HEK293 (cell line): Measurements from ENCODE around the gene SRPK3.

Experiments
- CTCF ChIA-PET: fragments of 350-600 bp; formaldehyde crosslinking; extraction: SDS; loops from one replicate; lab custom pipeline; 2021; ENCODE audit warnings: antibody characterized with exemption; lab: Yijun Ruan, JAX
- POLR2A ChIA-PET: fragments of 300-600 bp; formaldehyde crosslinking; extraction: SDS; loops from one replicate; lab custom pipeline; 2020; ENCODE audit warnings: antibody characterized with exemption, inconsistent platforms; lab: Yijun Ruan, JAX
- H3K27ac ChIP-seq: fragments of 200-500 bp; sonication (Bioruptor generic); 2 replicates; pipeline ENCODE4 v1.5.1; 2014; ENCODE audit warnings: low read depth, low read length, control low read depth, inconsistent platforms; ENCODE audit errors: extremely low read depth
- H3K36me3 ChIP-seq, 2 experiments: fragments of 200-500 bp in 1 of 2; sonication (Bioruptor generic) in 1 of 2; 1 replicate in 1 of 2; 2 replicates in 1 of 2; pipeline ENCODE4 v1.5.1; 2014 to 2017; ENCODE audit warnings: inconsistent platforms in 2 of 2, low read length in 2 of 2; ENCODE audit not compliant: control insufficient read depth in 2 of 2, insufficient read depth in 1 of 2
- H3K4me1 ChIP-seq: fragments of 200-500 bp; sonication (Bioruptor generic); 2 replicates; pipeline ENCODE4 v1.5.1; 2014; ENCODE audit warnings: mild to moderate bottlenecking, low read length, inconsistent platforms; ENCODE audit not compliant: control insufficient read depth, insufficient read depth
- H3K4me3 ChIP-seq: 2 replicates; pipeline ENCODE4 v1.5.1; 2011; ENCODE audit warnings: low read depth, mild to moderate bottlenecking, control low read depth, low read length, moderate library complexity
- H3K9me3 ChIP-seq: fragments of 200-500 bp; sonication (Bioruptor generic); 2 replicates; pipeline ENCODE4 v1.5.1; 2014; ENCODE audit warnings: low read depth, low read length, inconsistent platforms; ENCODE audit not compliant: control insufficient read depth, insufficient read depth
- EGR2 ChIP-seq: fragments of 450-650 bp; formaldehyde crosslinking; IDR thresholded peaks from 2 replicates; pipeline ENCODE4 v1.5.1; 2016; ENCODE audit warnings: low read depth, missing biosample characterization, missing genetic modification characterization
- GLI2 ChIP-seq: fragments of 450-650 bp; formaldehyde crosslinking; IDR thresholded peaks from 2 replicates; pipeline ENCODE4; 2017; ENCODE audit warnings: missing biosample characterization, missing genetic modification characterization, low read depth, borderline replicate concordance
- KLF10 ChIP-seq: fragments of 450-650 bp; IDR thresholded peaks from 2 replicates; pipeline ENCODE4 v1.5.1; 2018; ENCODE audit warnings: missing biosample characterization, mild to moderate bottlenecking, missing genetic modification characterization
- SCRT2 ChIP-seq: fragments of 450-650 bp; formaldehyde crosslinking; IDR thresholded peaks from 2 replicates; pipeline ENCODE4 v1.5.1; 2016; ENCODE audit warnings: missing biosample characterization, missing genetic modification characterization
- ZBTB11 ChIP-seq: fragments of 450-650 bp; formaldehyde crosslinking; conservative IDR thresholded peaks from 2 replicates; pipeline ENCODE4 v1.5.1; 2016; ENCODE audit warnings: low read depth, missing biosample characterization, missing genetic modification characterization
- ZEB2 ChIP-seq: fragments of 450-650 bp; formaldehyde crosslinking; IDR thresholded peaks from 2 replicates; pipeline ENCODE4 v1.5.1; 2016; ENCODE audit warnings: missing biosample characterization, missing genetic modification characterization
- ZNF114 ChIP-seq: fragments of 450-650 bp; formaldehyde crosslinking; IDR thresholded peaks from 2 replicates; pipeline ENCODE4 v1.5.0; 2017; ENCODE audit warnings: missing biosample characterization, missing genetic modification characterization
- ZNF138 ChIP-seq: fragments of 450-650 bp; formaldehyde crosslinking; IDR thresholded peaks from 2 replicates; pipeline ENCODE4 v1.5.1; 2016; ENCODE audit warnings: missing biosample characterization, missing genetic modification characterization, borderline replicate concordance
- ZNF202 ChIP-seq: fragments of 450-650 bp; formaldehyde crosslinking; IDR thresholded peaks from 2 replicates; pipeline ENCODE4 v1.5.1; 2016; ENCODE audit warnings: missing biosample characterization, missing genetic modification characterization, borderline replicate concordance
- ZNF341 ChIP-seq: fragments of 450-650 bp; formaldehyde crosslinking; IDR thresholded peaks from 2 replicates; pipeline ENCODE4; 2016; ENCODE audit warnings: low read depth, missing biosample characterization, missing genetic modification characterization
- ZNF394 ChIP-seq: fragments of 450-650 bp; formaldehyde crosslinking; IDR thresholded peaks from 2 replicates; pipeline ENCODE4 v1.5.1; 2016; ENCODE audit warnings: missing biosample characterization, missing genetic modification characterization, mild to moderate bottlenecking, moderate library complexity, borderline replicate concordance
- ZNF398 ChIP-seq: fragments of 450-650 bp; formaldehyde crosslinking; IDR thresholded peaks from 2 replicates; pipeline ENCODE4 v1.5.1; 2017; ENCODE audit warnings: missing biosample characterization, missing genetic modification characterization
- ZNF514 ChIP-seq: fragments of 450-650 bp; formaldehyde crosslinking; IDR thresholded peaks from 2 replicates; pipeline ENCODE4 v1.5.1; 2016; ENCODE audit warnings: missing biosample characterization, missing genetic modification characterization
- ZNF544 ChIP-seq: fragments of 450-650 bp; formaldehyde crosslinking; IDR thresholded peaks from 2 replicates; pipeline ENCODE4 v1.5.0; 2017; ENCODE audit warnings: missing biosample characterization, missing genetic modification characterization
- ZNF549 ChIP-seq: fragments of 450-650 bp; IDR thresholded peaks from 2 replicates; pipeline ENCODE4 v1.5.1; 2018; ENCODE audit warnings: missing biosample characterization, missing genetic modification characterization, mild to moderate bottlenecking, inconsistent platforms, moderate library complexity
- ZNF585B ChIP-seq: fragments of 450-650 bp; formaldehyde crosslinking; IDR thresholded peaks from 2 replicates; pipeline ENCODE4 v1.5.1; 2016; ENCODE audit warnings: missing biosample characterization, missing genetic modification characterization
- ZNF664 ChIP-seq: fragments of 450-650 bp; formaldehyde crosslinking; IDR thresholded peaks from 2 replicates; pipeline ENCODE4 v1.5.1; 2016; ENCODE audit warnings: missing biosample characterization, missing genetic modification characterization
- ZNF701 ChIP-seq: fragments of 450-650 bp; formaldehyde crosslinking; IDR thresholded peaks from 2 replicates; pipeline ENCODE4 v1.5.1; 2016; ENCODE audit warnings: missing biosample characterization, missing genetic modification characterization
- ZNF830 ChIP-seq: fragments of 450-650 bp; IDR thresholded peaks from 2 replicates; pipeline ENCODE4 v1.5.0; 2018; ENCODE audit warnings: missing biosample characterization, missing genetic modification characterization, low read depth, mild to moderate bottlenecking, moderate library complexity
- ZNF843 ChIP-seq: fragments of 450-650 bp; formaldehyde crosslinking; IDR thresholded peaks from 2 replicates; pipeline ENCODE4 v1.5.1; 2016; ENCODE audit warnings: missing biosample characterization, missing genetic modification characterization
- TF ChIP-seq, protein P1 (sequence below): fragments of 450-650 bp; formaldehyde crosslinking; IDR thresholded peaks from 2 replicates; pipeline ENCODE4 v1.5.1; 2016; ENCODE audit warnings: missing biosample characterization, missing genetic modification characterization
- TF ChIP-seq, protein P2 (sequence below): fragments of 450-650 bp; formaldehyde crosslinking; IDR thresholded peaks from 2 replicates; pipeline ENCODE4 v1.5.1; 2016; ENCODE audit warnings: missing biosample characterization, missing genetic modification characterization, borderline replicate concordance

The SRPK3 gene

GRCh38 chrX:153827903-153828302 is 47.1 kb downstream of the SRPK3 start:
- no peaks in the 10 kb centered on the region for H3K36me3 ChIP-seq
- H3K27ac ChIP-seq = no peak overlapping the region
- CTCF ChIA-PET = no interaction called here
- no peak for TF ChIP-seq KLF10 (tag by site-specific recombination)
- TF ChIP-seq, protein P1, sequence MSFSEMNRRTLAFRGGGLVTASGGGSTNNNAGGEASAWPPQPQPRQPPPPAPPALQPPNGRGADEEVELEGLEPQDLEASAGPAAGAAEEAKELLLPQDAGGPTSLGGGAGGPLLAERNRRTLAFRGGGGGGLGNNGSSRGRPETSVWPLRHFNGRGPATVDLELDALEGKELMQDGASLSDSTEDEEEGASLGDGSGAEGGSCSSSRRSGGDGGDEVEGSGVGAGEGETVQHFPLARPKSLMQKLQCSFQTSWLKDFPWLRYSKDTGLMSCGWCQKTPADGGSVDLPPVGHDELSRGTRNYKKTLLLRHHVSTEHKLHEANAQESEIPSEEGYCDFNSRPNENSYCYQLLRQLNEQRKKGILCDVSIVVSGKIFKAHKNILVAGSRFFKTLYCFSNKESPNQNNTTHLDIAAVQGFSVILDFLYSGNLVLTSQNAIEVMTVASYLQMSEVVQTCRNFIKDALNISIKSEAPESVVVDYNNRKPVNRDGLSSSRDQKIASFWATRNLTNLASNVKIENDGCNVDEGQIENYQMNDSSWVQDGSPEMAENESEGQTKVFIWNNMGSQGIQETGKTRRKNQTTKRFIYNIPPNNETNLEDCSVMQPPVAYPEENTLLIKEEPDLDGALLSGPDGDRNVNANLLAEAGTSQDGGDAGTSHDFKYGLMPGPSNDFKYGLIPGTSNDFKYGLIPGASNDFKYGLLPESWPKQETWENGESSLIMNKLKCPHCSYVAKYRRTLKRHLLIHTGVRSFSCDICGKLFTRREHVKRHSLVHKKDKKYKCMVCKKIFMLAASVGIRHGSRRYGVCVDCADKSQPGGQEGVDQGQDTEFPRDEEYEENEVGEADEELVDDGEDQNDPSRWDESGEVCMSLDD (tag by site-specific recombination) = 0 out of 2 replicates have a peak, but pooled peaks have one; percentile 25
- H3K9me3 ChIP-seq = no peaks in the 10 kb centered on the region
- no peak overlapping the region for H3K4me3 ChIP-seq
- POLR2A ChIA-PET = interaction anchor here (1.1 to 1.5 kb wide), 2 partner anchors 9 to 21 kb away, joined by 3 read pairs; no protein-coding TSS in a partner anchor
- H3K4me1 ChIP-seq = no peaks in the 10 kb centered on the region

DNA sequence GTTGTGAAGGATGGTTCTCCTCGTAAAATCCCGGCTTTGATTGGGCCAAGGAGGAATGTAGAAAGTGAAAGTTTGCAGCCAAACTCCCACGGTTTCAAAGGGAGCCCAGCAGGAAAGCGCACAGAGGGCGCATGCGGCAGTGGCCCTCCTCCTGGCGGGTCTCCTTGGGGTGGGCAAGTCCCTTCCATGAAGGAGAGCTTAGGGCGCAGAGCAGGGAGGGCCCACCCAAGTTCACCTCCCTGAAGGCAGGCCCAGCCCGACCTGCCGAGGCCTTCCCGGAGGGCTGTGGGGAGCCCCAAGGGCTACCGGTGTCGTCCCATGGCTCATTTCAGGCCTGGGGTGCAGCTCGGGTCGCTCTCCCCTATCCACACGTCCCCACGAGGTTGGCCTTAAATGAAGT is 47.5 kb downstream of the SRPK3 start:
- Histone ChIP-seq H3K4me1 (no peaks in the 10 kb centered on the region), H3K27ac (no peak overlapping the region), H3K36me3 (no peaks in the 10 kb centered on the region), H3K9me3 (no peaks in the 10 kb centered on the region), H3K4me3 (no peak overlapping the region)
- CTCF ChIA-PET = interaction anchor here (1.2 kb wide), 1 partner anchor 95 kb away, joined by 5 read pairs; no protein-coding TSS in a partner anchor
- POLR2A ChIA-PET = interaction anchor here (1.1 to 1.5 kb wide), 3 partner anchors 9 to 21 kb away, joined by 3 to 9 read pairs (median 3); no protein-coding TSS in a partner anchor
- no peak for TF ChIP-seq ZNF514 (tag by site-specific recombination)
- TF ChIP-seq, protein P2, sequence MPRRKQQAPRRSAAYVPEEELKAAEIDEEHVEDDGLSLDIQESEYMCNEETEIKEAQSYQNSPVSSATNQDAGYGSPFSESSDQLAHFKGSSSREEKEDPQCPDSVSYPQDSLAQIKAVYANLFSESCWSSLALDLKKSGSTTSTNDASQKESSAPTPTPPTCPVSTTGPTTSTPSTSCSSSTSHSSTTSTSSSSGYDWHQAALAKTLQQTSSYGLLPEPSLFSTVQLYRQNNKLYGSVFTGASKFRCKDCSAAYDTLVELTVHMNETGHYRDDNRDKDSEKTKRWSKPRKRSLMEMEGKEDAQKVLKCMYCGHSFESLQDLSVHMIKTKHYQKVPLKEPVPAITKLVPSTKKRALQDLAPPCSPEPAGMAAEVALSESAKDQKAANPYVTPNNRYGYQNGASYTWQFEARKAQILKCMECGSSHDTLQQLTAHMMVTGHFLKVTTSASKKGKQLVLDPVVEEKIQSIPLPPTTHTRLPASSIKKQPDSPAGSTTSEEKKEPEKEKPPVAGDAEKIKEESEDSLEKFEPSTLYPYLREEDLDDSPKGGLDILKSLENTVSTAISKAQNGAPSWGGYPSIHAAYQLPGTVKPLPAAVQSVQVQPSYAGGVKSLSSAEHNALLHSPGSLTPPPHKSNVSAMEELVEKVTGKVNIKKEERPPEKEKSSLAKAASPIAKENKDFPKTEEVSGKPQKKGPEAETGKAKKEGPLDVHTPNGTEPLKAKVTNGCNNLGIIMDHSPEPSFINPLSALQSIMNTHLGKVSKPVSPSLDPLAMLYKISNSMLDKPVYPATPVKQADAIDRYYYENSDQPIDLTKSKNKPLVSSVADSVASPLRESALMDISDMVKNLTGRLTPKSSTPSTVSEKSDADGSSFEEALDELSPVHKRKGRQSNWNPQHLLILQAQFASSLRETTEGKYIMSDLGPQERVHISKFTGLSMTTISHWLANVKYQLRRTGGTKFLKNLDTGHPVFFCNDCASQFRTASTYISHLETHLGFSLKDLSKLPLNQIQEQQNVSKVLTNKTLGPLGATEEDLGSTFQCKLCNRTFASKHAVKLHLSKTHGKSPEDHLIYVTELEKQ = no peak
- TF ChIP-seq ZNF549 (tag by site-specific recombination) = no peak
- TF ChIP-seq SCRT2 (tag by site-specific recombination) = no peak
- TF ChIP-seq ZNF585B (tag by site-specific recombination) = no peak
- no peak for TF ChIP-seq ZNF394 (tag by site-specific recombination)
- no peak for TF ChIP-seq ZNF843
- no peak for TF ChIP-seq ZNF830 (tag by site-specific recombination)
- no peak for TF ChIP-seq ZBTB11
- TF ChIP-seq ZNF544 = no peak
- no peak for TF ChIP-seq ZNF114 (tag by site-specific recombination)
- no peak for TF ChIP-seq ZNF664 (tag by site-specific recombination)
- TF ChIP-seq ZNF138 (tag by site-specific recombination) = no peak
- TF ChIP-seq ZNF341 (tag by site-specific recombination) = no peak
- no peak for TF ChIP-seq ZNF398
- no peak for TF ChIP-seq GLI2 (tag by site-specific recombination)
- no peak for TF ChIP-seq ZNF202 (tag by site-specific recombination)
- no peak for TF ChIP-seq EGR2
- TF ChIP-seq ZNF701 (tag by site-specific recombination) = no peak
- no peak for TF ChIP-seq ZEB2 (tag by site-specific recombination)
